ENCODE results near the gene ST6GAL1. TPM values are rescaled to one million over a fixed set of nuclear protein-coding genes. Genes with fewer than 3 reads are reported as not detected.
A peak's percentile ranks its signal among the peaks of the same experiment; 100 is the strongest.

Gene ST6GAL1
- total RNA-seq, 1 experiment from 2014 or later: 74.2 TPM

DNA sequence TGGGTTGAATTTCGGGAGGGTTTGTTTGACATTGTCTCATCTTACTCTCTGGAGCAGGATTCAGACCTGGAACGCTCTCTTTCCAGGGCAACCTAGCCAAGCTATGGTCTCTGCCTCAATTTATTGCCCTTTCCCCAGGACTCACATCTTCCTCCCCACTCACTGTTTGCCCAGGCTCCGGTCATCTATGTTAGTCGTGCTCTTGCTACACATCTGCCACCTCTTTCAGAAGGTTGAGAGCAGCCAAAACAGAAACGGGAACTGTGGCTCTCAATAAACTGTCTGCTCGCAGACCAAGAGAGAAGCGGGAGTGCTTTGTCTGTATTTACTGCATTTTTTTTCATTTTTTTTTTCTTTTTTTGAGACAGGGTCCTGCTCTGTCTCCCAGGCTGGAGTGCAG, 81.6 kb downstream of the ST6GAL1 start:
- no peaks in the 10 kb centered on the region for H3K27me3 ChIP-seq (replicated peaks; ENCODE audit: insufficient read depth, low read depth, low read length, poor library complexity)
- intact Hi-C loops (cut with micrococcal nuclease; ENCODE audit: unreplicated experiment): no loop called here
- H3K4me1 ChIP-seq (ENCODE audit: insufficient read depth, low read length, poor library complexity, severe bottlenecking): peaks cover 21% of the 10 kb centered on the region
- H3K27ac ChIP-seq (ENCODE audit: low read depth, low read length, poor library complexity, severe bottlenecking): no peak overlapping the region
- peaks cover 10% of the 10 kb centered on the region for H3K36me3 ChIP-seq (ENCODE audit: insufficient read depth, low read length, poor library complexity, severe bottlenecking)
- no peak for DNase-seq (ENCODE audit: low spot score)
- TF ChIP-seq, protein P1, sequence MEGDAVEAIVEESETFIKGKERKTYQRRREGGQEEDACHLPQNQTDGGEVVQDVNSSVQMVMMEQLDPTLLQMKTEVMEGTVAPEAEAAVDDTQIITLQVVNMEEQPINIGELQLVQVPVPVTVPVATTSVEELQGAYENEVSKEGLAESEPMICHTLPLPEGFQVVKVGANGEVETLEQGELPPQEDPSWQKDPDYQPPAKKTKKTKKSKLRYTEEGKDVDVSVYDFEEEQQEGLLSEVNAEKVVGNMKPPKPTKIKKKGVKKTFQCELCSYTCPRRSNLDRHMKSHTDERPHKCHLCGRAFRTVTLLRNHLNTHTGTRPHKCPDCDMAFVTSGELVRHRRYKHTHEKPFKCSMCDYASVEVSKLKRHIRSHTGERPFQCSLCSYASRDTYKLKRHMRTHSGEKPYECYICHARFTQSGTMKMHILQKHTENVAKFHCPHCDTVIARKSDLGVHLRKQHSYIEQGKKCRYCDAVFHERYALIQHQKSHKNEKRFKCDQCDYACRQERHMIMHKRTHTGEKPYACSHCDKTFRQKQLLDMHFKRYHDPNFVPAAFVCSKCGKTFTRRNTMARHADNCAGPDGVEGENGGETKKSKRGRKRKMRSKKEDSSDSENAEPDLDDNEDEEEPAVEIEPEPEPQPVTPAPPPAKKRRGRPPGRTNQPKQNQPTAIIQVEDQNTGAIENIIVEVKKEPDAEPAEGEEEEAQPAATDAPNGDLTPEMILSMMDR (conservative IDR thresholded peaks at IDR 0.05; ENCODE audit: low read depth, low read length): no peak
- TF ChIP-seq EZH2 (IDR thresholded peaks at IDR 0.05; ENCODE audit: borderline replicate concordance, low read depth, low read length, poor library complexity, severe bottlenecking): no peak
- ChIA-PET CTCF (no interaction called here), POLR2A (ENCODE audit: low non-redundant PET) (no interaction called here)
- H3K9me3 ChIP-seq (ENCODE audit: low read depth, low read length, poor library complexity, severe bottlenecking): no peaks in the 10 kb centered on the region
- H3K4me3 ChIP-seq (ENCODE audit: low read depth, low read length, poor library complexity, severe bottlenecking): no peak overlapping the region
- no TSS peak for BruUV-seq (replicated peaks)

DNA sequence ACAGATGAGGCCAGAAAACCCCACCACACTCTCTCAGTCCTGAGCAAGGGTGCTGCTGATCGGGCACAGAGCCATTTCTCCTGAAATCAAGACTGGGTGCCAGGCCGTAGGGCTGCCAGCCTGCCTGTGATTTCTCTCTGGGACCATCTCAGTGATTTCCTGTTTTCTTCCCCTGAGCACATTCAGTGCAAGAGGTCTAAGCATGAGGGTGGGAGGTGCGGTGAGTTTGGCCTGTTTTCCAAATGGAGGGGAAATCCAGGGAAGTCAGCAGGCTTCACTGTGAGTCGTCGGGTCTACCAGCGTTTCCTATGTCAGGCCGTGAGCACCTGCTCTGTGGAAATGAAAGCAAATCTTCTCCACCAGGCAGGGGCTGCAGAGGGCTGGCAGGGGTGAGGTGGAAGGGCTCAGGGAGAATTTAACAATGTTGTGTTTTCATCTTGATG, 82.3 kb downstream of the ST6GAL1 start:
- no peak for TF ChIP-seq EZH2 (IDR thresholded peaks at IDR 0.05; ENCODE audit: borderline replicate concordance, low read depth, low read length, poor library complexity, severe bottlenecking)
- TF ChIP-seq, protein P1 (conservative IDR thresholded peaks at IDR 0.05; ENCODE audit: low read depth, low read length): no peak
- no peaks in the 10 kb centered on the region for H3K9me3 ChIP-seq (ENCODE audit: low read depth, low read length, poor library complexity, severe bottlenecking)
- intact Hi-C loops (cut with micrococcal nuclease; ENCODE audit: unreplicated experiment): no loop called here
- peak overlapping the region; percentile 35 for H3K27ac ChIP-seq (ENCODE audit: low read depth, low read length, poor library complexity, severe bottlenecking)
- no peak overlapping the region for H3K4me3 ChIP-seq (ENCODE audit: low read depth, low read length, poor library complexity, severe bottlenecking)
- peaks cover 4% of the 10 kb centered on the region for H3K36me3 ChIP-seq (ENCODE audit: insufficient read depth, low read length, poor library complexity, severe bottlenecking)
- ChIA-PET POLR2A (ENCODE audit: low non-redundant PET) (no interaction called here), CTCF (no interaction called here)
- H3K4me1 ChIP-seq (ENCODE audit: insufficient read depth, low read length, poor library complexity, severe bottlenecking): peaks cover 21% of the 10 kb centered on the region
- H3K27me3 ChIP-seq (replicated peaks; ENCODE audit: insufficient read depth, low read depth, low read length, poor library complexity): no peaks in the 10 kb centered on the region
- DNase-seq (ENCODE audit: low spot score): no peak
- BruUV-seq (replicated peaks): no TSS peak

DNA sequence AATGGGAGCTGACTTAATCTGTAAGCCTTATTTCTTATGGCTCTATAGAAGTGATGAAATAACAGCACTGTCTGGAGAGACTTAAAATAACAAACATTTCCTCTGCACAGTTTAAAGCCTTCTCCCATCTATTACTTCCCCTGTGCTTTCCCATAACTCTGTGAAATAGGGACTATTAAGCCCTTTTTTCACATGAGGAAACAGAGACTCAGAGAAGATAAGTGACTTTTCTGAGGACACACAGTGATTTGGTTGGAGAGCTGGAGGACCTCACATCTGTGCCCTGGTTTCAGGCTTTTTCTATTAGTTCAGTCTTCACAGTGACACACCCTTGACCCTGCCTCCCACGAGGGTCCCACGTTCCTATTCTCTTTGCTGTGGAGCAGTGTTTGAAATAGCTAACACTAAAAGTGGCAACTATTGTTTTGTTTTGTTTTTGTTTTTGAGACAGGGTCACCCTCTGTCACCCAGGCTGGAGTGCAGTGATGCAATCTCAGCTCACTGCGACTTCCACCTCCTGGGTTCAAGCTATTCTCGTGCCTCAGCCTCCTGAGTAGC, 82.9 kb downstream of the ST6GAL1 start:
- H3K27me3 ChIP-seq (replicated peaks; ENCODE audit: insufficient read depth, low read depth, low read length, poor library complexity): no peaks in the 10 kb centered on the region
- no peak for DNase-seq (ENCODE audit: low spot score)
- ChIA-PET POLR2A (ENCODE audit: low non-redundant PET) (no interaction called here), CTCF (no interaction called here)
- peaks cover 3% of the 10 kb centered on the region for H3K36me3 ChIP-seq (ENCODE audit: insufficient read depth, low read length, poor library complexity, severe bottlenecking)
- TF ChIP-seq, protein P1 (conservative IDR thresholded peaks at IDR 0.05; ENCODE audit: low read depth, low read length): no peak
- no peak for TF ChIP-seq EZH2 (IDR thresholded peaks at IDR 0.05; ENCODE audit: borderline replicate concordance, low read depth, low read length, poor library complexity, severe bottlenecking)
- no peaks in the 10 kb centered on the region for H3K9me3 ChIP-seq (ENCODE audit: low read depth, low read length, poor library complexity, severe bottlenecking)
- H3K4me3 ChIP-seq (ENCODE audit: low read depth, low read length, poor library complexity, severe bottlenecking): no peak overlapping the region
- BruUV-seq (replicated peaks): no TSS peak
- H3K27ac ChIP-seq (ENCODE audit: low read depth, low read length, poor library complexity, severe bottlenecking): peak overlapping the region; percentile 35
- intact Hi-C loops (cut with micrococcal nuclease; ENCODE audit: unreplicated experiment): no loop called here
- H3K4me1 ChIP-seq (ENCODE audit: insufficient read depth, low read length, poor library complexity, severe bottlenecking): peaks cover 21% of the 10 kb centered on the region

Measured in A673 (cell line).